K562 (cell line): ENCODE measurements around the gene RHOU. TPM values are rescaled to one million over a fixed set of nuclear protein-coding genes. Genes with fewer than 3 reads are reported as not detected.

Source experiments
- ATAC-seq: fragments of 200-7000 bp; cut with Tn5 transposase; 3 replicates; pipeline ENCODE4 v1.9.1; 2020; ENCODE audit warnings: moderate library complexity
- BruUV-seq: library from RNA; stranded (reverse); fragments of 400-500 nt; replicated peaks from 2 replicates; lab custom pipeline; 2021; lab: Mats Ljungman, UMichigan
- CTCF ChIA-PET: fragments of 300-600 bp; formaldehyde crosslinking; extraction: SDS; loops from one replicate; lab custom pipeline; 2021; ENCODE audit warnings: low intra/inter-chr PET ratio; lab: Yijun Ruan, JAX
- POLR2A ChIA-PET: fragments of 300-600, 350-650 bp; sonication (Branson Sonifier 250); formaldehyde crosslinking; extraction: SDS; loops from one replicate; lab custom pipeline; 2021; ENCODE audit warnings: antibody characterized with exemption, inconsistent platforms; lab: Yijun Ruan, JAX
- DNase-seq, 4 experiments: peaks; one replicate each; pipeline versions ENCODE4 v3.0.0 to v3.0.0-alpha.2; 2011 to 2018; ENCODE audit warnings: low spot score in 3 of 4, mixed read lengths in 3 of 4; ENCODE audit errors: extremely low read depth in 1 of 4
- FAIRE-seq: peaks from 2 replicates; lab custom pipeline; 2011; peaks lifted over from hg19 to GRCh38; lab: Jason Lieb, UNC
- H2AFZ ChIP-seq: 2 replicates; pipeline ENCODE4 v1.6.0; 2011; ENCODE audit warnings: low read depth, low read length, control low read depth, inconsistent platforms
- H3K27ac ChIP-seq: fragments of 200-600 bp; 3 replicates; pipeline ENCODE4 v1.8.0; 2011; ENCODE audit warnings: low read depth, mild to moderate bottlenecking, control low read depth, inconsistent platforms, low read length, moderate library complexity, mixed read lengths; ENCODE audit errors: extremely low read depth
- H3K27me3 ChIP-seq, 2 experiments: fragments of 300-600 bp in 1 of 2; 2 replicates in 1 of 2; 3 replicates in 1 of 2; pipeline versions ENCODE4 v1.6.0 to v1.8.0; 2011; ENCODE audit warnings: inconsistent platforms in 2 of 2, low read length in 2 of 2, mild to moderate bottlenecking in 1 of 2, mixed read lengths in 1 of 2, moderate library complexity in 1 of 2; ENCODE audit not compliant: control insufficient read depth in 2 of 2, insufficient read depth in 2 of 2
- H3K36me3 ChIP-seq: fragments of 300-600 bp; 3 replicates; pipeline ENCODE4 v1.8.0; 2011; ENCODE audit warnings: mild to moderate bottlenecking, low read length, inconsistent platforms; ENCODE audit not compliant: control insufficient read depth, insufficient read depth
- H3K4me1 ChIP-seq, 2 experiments: fragments of 200-600 bp in 1 of 2; replicated peaks in 1 of 2; 2 replicates in 1 of 2; 3 replicates in 1 of 2; pipeline versions ENCODE4 v1.5.1 to v1.8.0; 2011; ENCODE audit warnings: inconsistent platforms in 2 of 2, low read length in 2 of 2, mild to moderate bottlenecking in 1 of 2, mixed read lengths in 1 of 2, moderate library complexity in 1 of 2; ENCODE audit not compliant: control insufficient read depth in 2 of 2, insufficient read depth in 2 of 2
- H3K4me2 ChIP-seq: 2 replicates; pipeline ENCODE4 v1.6.1; 2011; ENCODE audit warnings: low read length, control low read depth, inconsistent platforms, mixed read lengths; ENCODE audit not compliant: insufficient read depth
- H3K4me3 ChIP-seq: fragments of 200-600 bp; sonication (generic), shearing (Covaris generic); 2 replicates; pipeline ENCODE4 v1.5.1; 2016; ENCODE audit warnings: control low read depth, inconsistent platforms
- H3K79me2 ChIP-seq: fragments of 200-600 bp; 3 replicates; pipeline ENCODE4 v1.8.0; 2011; ENCODE audit warnings: low read length, inconsistent platforms; ENCODE audit not compliant: control insufficient read depth, insufficient read depth
- H3K9ac ChIP-seq, 2 experiments: 2 replicates each; pipeline versions ENCODE4 v1.6.0 to v1.6.1; 2011; ENCODE audit warnings: low read depth in 2 of 2, low read length in 2 of 2, control low read depth in 1 of 2, inconsistent platforms in 1 of 2, mild to moderate bottlenecking in 1 of 2, mixed read lengths in 1 of 2; ENCODE audit not compliant: insufficient read depth in 1 of 2
- H3K9me1 ChIP-seq: one replicate; pipeline ENCODE4 v1.6.0; 2011; ENCODE audit warnings: inconsistent platforms, mild to moderate bottlenecking, low read length, moderate library complexity; ENCODE audit not compliant: control insufficient read depth, insufficient read depth
- H3K9me3 ChIP-seq: replicated peaks from 2 replicates; pipeline ENCODE4 v1.5.1; 2011; ENCODE audit warnings: low read depth, low read length, inconsistent platforms; ENCODE audit not compliant: control insufficient read depth, insufficient read depth
- H4K20me1 ChIP-seq: replicated peaks from 2 replicates; pipeline ENCODE4 v1.6.1; 2011; ENCODE audit warnings: low read length, inconsistent platforms, mixed read lengths; ENCODE audit not compliant: control insufficient read depth, insufficient read depth
- ARID3A ChIP-seq: IDR thresholded peaks from 2 replicates; pipeline ENCODE4 v1.6.1; 2012; ENCODE audit warnings: low read depth, low read length, improper control_type of control experiment, borderline replicate concordance
- BRD9 ChIP-seq: fragments of 450-650 bp; IDR thresholded peaks from 2 replicates; pipeline ENCODE4 v1.6.1; 2018; ENCODE audit warnings: low read depth; ENCODE audit not compliant: partially characterized antibody
- DMBX1 ChIP-seq: fragments of 250-450 bp; sonication (Bioruptor Pico); IDR thresholded peaks from 2 replicates; pipeline ENCODE4 v1.8.0; 2022; ENCODE audit warnings: inconsistent platforms, mild to moderate bottlenecking, moderate library complexity, borderline replicate concordance
- ILF3 ChIP-seq: fragments of 450-650 bp; IDR thresholded peaks from 2 replicates; pipeline ENCODE4 v1.6.1; 2018; ENCODE audit warnings: antibody characterized with exemption, mild to moderate bottlenecking, moderate library complexity, borderline replicate concordance
- RCOR1 ChIP-seq, 2 experiments: IDR thresholded peaks; 2 replicates each; pipeline ENCODE4 v1.6.1; 2012; ENCODE audit warnings: low read depth in 2 of 2, low read length in 2 of 2, borderline replicate concordance in 1 of 2, improper control_type of control experiment in 1 of 2
- SIRT6 ChIP-seq: IDR thresholded peaks from one replicate; pipeline ENCODE4 v1.6.1; 2012; ENCODE audit warnings: low read depth, mild to moderate bottlenecking, control low read depth, inconsistent platforms, low read length, moderate library complexity
- ZNF134 ChIP-seq: fragments of 250-450 bp; sonication (Bioruptor Pico); conservative IDR thresholded peaks from 2 replicates; pipeline ENCODE4 v1.4.0; 2020
- in situ Hi-C: fragments of 300-500 bp; cut with MboI; formaldehyde crosslinking; loops from 4 replicates; pipeline ENCODE4 v1.15.0; 2018; ENCODE audit warnings: inconsistent platforms, mixed read lengths
- intact Hi-C: fragments of 100-400 bp; cut with micrococcal nuclease; formaldehyde crosslinking; loops from 2 replicates; pipeline ENCODE4 v1.14.2; 2022
- polyA plus RNA-seq, 8 experiments: library from polyadenylated mRNA; depleted of rRNA in 4 of 8; stranded (reverse) in 5 of 8; unstranded in 3 of 8; fragments of >200 nt; fragmentation: Nextera tagmentation in 2 of 8; fragmentation: Illumina TruSeq in 1 of 8; extraction: Ambion mirVana in 2 of 8; extraction: Trizol in 1 of 8; gene quantifications; 2 replicates each; pipeline versions ENCODE4 v1.2.1 to v1.2.3, GENCODE V29; 2011 to 2014; ENCODE audit warnings: inconsistent platforms in 1 of 8, missing spikeins in 1 of 8
- total RNA-seq, 7 experiments: library from RNA; depleted of rRNA in 6 of 7; stranded (reverse); fragments of >200 nt in 6 of 7; fragmentation: Illumina TruSeq in 2 of 7; extraction: Trizol in 2 of 7; gene quantifications; 2 replicates each; pipeline versions ENCODE4 v1.2.1 to v1.2.3, GENCODE V29; 2011 to 2021; ENCODE audit warnings: low replicate concordance in 1 of 7

RHOU gene
- total and polyA plus RNA-seq, 9 of the 15 experiments (the other 6 are each of a cell fraction or from before 2014, with no cell fraction given), result 0.07 TPM; not detected in 8

DNA sequence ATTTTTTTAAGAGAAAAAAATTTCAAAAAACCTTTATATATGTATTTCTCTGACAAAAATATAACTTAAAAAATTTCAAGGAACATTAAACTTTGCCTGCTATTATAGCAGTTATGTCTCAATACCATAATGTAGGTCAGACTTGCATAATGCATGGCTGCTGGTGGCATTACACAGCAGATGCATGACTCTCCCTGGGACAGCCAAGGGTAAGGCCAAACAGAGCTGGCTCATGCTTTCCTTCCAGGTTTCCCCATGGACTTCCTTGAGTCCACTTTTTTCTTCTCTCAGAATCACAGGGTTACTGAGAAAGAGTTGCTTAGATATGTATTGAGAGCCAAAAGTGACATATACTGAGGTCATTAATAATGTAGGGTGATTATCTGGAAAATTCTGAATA is 43.7 kb downstream of the RHOU start:
- intact Hi-C loops, result no loop called here
- Histone ChIP-seq H3K4me3 (no peak overlapping the region), H3K9me1 (no peaks in the 10 kb centered on the region), H3K4me1 (no peaks in the 10 kb centered on the region), H4K20me1 (no peaks in the 10 kb centered on the region), H3K79me2 (no peaks in the 10 kb centered on the region), H3K4me2 (no peak overlapping the region), H3K9me3 (no peaks in the 10 kb centered on the region), H2AFZ (no peak overlapping the region), H3K27ac (no peak overlapping the region), H3K9ac (no peak overlapping the region), H3K36me3 (no peaks in the 10 kb centered on the region), H3K27me3 (peaks cover 6 to 25% of the 10 kb centered on the region in 2 experiments; a peak in 3 of 5 replicates)
- BruUV-seq, result no TSS peak
- DNase-seq (no peak), ATAC-seq (no peak), FAIRE-seq (no peak)
- ChIA-PET CTCF (no interaction called here), POLR2A (no interaction called here)
- in situ Hi-C loops, result no loop called here
- TF ChIP-seq BRD9, result no peak
- no peak for TF ChIP-seq DMBX1 (CRISPR knock-in tag)
- no peak for TF ChIP-seq ZNF134
- no peak for TF ChIP-seq ARID3A
- no peak for TF ChIP-seq SIRT6
- no peak for TF ChIP-seq RCOR1 (IDR thresholded peaks at IDR 0.05; ENCODE audit: borderline replicate concordance in 1 of 2, low read depth in 2 of 2, low read length in 2 of 2)
- TF ChIP-seq ILF3, result no peak
